GOT3 (cell line): ENCODE data around the gene MCC.
A peak's percentile ranks its signal among the peaks of the same experiment; 100 is the strongest.

ENCODE experiments used
- DNase-seq: peaks from one replicate; lab custom pipeline; 2025; ENCODE audit warnings: mixed read lengths; lab: John Stamatoyannopoulos, UW

The MCC gene

DNA sequence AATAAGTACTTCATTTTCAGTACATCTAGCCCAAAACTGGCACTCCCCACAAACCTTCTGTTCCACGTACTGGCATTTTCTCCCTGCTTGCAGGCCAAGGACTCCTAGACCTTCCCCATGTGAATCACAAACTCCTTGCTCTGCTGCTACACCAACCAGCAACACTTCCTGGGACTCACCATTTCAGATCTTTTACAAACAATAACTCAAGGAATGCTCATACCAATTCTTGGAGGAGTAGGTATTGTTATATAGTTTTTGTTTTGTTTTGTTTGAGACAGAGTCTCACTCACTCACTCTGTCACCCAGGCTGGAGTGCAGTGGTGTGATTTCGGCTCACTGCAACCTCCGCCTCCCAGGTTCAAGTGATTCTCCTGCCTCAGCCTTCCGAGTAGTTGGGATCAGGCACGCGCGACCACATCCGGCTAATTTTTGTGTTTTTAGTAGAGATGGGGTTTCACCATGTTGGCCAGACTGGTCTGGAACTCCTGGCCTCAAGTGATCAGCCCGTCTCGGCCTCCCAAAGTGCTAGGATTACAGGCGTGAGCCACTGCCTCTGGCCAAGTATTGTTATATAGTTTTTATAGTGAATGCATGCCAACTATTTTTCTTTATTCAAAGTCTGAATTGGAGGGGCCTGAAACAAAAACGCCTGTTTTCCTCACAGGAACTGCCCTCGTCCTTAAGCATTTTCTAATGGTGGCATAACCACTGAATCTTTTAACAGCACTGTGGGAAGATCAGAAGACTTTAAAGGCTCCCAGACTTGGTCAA lies 264.2 kb downstream of the MCC start:
- DNase-seq, result no peak

DNA sequence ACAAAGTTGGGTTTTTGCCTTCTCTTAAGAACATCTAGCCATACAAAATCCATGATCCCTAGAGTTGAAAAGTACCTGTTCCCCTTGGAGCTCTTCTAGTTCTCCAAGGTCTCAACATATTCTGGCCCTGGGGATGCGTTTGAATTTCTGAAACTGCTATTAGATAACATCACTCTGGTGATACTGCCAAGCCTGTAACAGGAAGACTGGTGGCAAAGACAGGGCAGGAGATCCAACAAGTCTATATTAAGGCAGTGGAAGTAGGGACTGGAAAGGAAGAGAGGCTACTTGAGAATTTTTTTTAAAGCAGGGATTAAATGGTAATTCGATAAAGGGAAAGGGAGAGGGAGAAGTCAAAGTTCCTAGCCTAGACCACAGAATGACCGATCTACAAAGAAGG lies 264.9 kb downstream of the MCC start:
- no peak for DNase-seq

DNA sequence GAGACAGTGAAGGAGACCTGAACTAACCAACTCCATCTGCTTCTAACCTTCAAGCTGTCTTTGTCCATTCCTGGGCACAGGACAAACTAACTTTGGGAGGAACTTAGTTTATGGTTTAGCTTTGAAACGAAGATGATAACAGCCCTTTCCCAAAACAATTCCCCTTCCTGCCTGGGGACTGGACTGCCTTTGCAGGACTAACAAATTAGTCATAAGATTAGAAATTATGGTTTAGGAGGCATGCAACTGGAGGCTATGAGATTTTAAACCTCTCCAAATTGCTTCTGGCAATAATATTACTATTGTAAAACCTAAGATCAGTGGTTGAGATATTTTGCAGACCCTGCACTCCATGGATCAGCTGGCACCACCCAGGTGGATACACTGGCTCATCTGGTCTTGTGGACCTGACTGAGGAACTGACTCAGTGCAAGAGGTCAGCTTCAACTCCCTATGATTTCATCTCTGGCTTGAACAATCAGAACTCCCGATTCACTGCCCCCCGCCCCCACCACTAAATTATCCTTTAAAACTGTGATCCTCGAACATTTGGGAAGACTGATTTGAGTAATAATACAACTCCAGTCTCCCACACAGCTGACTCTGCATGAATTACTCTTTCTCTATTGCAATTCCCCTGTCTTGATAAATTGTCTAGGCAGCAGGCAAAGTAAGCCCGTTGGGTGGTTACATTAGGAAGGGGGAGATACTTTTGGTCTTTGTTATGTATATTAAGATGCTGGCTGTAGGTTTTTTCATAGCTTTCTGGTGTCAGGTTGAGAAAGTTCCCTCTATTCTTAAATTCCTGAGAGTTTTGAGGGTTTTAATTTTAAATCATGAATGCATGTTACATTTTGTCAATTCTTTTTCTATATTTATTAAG lies 266.7 kb downstream of the MCC start:
- no peak for DNase-seq

DNA sequence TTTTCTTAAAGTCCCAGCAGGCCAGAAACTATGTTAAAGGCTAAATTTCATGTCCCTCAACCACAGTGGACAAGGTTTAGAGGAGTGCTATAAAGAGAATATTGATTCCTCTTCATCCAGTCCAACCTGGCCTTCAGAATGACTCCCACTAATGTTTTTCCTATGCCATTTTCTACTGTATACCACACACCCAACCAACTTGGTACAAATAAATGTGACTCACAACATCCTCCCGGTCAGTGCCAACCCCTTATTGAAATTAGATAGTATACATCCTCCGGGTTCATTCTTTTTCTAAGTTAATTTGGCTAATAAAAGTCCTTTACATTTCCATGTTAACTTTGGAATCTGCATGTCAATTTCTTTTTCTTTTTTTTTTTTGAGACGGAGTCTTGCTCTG lies 268.6 kb downstream of the MCC start:
- DNase-seq, result no peak

DNA sequence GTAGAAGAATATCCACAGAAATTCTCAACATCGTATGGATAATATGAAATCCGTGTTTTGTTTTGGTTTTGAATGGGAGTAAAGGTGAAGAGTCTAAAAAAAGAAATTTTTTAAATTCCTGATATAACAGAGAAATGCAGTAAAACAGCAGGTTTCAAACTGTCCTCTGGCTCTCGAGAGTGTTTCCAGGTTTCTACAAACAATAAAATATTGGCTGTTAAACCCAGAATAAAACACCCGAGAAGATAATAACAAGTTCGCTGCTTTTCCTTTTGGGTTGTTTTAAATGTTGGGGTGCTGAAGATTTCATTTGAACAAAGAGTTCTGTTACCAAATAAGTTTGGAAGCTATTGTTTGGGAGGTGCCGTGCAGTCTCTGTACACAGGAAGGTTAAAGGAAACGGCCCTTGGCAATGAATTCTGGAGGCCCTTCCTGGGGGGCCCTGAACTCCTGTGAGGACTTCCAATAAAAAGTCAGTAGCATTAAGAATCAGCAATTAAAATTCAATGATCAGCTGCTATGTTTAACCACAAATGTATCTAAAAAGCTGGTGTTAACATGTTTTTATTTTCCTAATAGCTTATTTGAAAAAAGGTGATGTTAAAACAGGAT lies 269.2 kb downstream of the MCC start:
- no peak for DNase-seq

DNA sequence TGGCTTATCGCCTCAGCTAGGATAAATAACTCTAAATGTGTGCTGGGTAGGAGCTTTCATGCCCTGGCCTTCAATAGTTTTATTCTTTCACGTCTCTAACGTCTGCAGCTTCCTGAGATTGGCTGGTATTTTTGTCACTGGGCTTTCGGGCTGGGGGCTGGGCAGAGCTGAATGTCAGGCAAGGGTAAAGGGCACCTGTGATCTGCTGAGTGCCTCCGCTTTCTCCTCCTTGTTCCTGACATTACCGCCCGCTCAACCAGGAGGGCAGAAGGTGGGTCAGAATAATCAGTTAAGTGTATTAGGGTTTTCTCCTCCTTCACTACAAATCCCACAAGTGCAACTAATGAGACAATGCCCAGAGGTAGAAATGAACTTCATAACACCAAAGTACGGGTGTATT lies 270.1 kb downstream of the MCC start:
- no peak for DNase-seq

DNA sequence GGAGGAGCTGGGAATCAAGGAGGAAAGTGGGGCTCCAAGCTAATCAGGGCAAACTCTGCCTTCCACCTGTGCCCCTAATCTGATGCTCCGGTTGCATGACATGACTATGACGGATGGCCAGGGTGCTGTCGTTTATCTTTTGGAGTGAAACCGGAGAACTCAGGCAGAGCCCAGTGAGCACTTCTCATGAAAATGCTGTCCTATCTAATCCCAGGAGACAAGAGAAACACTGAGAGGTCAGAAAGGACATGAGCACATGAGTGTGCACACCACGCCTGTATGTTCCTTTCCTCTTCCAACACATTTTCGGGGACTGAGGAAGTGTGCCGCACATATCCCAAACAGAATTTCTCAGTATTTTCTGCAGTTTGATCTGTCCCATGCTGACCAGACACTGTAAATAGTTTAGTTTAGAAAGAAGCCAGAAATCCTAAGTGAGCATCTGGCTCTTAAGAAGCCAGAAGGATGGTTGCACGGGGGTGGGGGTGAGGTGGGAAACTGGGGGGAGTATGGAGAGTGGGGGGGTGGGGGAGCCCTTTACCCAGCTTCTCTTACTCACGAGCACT lies 270.6 kb downstream of the MCC start:
- DNase-seq, result no peak

DNA sequence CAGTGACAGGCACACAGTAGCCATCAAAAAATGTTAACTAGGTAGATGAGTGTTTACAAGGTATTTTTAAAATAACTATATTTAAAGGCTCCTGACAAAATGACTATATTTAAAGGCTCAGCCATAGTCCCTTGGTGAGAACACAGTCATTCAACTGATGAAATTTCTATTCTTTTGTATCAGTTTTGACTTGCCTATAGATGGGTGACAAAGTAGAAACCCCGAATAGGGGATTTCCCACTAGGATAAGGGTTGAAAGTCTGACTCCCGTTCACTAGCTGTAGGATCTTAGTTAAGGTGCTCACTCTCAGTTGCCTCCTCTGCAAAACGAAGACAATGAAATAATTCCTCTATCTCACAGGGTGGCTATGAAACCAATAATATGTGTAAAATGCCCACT lies 271.7 kb downstream of the MCC start:
- DNase-seq, result no peak

DNA sequence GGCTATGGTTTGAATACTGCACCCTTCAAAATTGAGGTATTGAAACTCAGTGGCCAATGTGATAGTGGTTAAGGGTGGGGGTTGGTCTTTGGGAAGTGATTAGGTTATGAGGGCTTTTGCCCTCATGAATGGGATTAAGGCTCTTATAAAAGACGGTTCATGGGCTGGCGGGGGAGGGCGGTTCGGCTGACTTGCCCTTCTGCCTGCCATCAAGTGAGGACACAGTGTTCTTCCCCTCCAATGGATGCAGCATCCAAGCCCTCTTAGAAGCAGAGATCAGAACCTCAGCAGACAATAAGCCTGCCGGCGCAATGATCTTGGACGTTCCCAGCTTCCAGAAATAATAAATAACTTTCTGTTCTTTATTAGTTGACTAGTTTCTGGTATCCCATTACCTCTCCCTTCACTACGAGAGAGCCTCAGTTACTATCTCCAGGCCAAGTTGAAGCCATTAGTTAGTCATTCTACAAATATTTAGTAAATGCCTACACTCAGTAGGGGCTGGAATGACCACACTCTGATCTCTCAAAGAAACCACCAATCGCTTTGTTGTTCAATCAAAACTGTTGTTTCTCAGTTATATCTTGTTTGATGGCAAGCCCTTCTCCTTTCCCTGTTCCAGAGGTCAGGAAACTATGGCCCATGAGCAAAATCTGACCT lies 272.7 kb downstream of the MCC start:
- no peak for DNase-seq

DNA sequence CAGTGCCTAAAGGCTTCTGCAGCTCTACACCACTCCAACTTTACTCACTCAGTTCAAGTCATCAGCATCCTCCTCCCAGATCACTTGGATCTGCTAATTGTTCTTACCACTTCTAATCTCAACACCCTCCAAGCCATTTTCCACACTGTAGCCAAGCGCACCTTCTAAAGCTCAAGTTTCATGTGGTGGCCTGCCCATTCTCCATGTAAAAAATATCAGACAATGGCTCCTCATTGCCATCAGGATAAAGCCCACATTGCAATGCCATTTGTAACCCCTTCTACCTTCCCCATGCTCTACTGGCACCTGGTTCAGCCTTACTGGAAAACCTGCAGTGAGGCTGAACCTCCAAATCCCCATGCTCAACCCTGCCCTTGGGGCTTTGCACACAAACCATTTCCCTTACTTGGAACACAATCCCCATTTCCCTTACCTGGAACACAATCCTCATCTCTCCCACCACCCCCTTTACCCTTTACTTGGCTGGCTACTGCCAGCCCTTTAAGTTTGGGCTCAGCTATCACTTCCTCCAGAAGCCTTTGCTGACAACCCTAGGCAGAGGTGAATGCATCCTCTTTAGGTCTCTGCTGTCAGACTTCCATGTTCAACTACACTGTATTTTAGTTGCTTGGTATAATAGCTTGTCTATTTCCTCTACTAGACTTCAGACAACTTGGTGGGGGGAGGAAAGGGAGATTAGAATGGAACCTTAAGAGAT lies 273.5 kb downstream of the MCC start:
- DNase-seq, result no peak

DNA sequence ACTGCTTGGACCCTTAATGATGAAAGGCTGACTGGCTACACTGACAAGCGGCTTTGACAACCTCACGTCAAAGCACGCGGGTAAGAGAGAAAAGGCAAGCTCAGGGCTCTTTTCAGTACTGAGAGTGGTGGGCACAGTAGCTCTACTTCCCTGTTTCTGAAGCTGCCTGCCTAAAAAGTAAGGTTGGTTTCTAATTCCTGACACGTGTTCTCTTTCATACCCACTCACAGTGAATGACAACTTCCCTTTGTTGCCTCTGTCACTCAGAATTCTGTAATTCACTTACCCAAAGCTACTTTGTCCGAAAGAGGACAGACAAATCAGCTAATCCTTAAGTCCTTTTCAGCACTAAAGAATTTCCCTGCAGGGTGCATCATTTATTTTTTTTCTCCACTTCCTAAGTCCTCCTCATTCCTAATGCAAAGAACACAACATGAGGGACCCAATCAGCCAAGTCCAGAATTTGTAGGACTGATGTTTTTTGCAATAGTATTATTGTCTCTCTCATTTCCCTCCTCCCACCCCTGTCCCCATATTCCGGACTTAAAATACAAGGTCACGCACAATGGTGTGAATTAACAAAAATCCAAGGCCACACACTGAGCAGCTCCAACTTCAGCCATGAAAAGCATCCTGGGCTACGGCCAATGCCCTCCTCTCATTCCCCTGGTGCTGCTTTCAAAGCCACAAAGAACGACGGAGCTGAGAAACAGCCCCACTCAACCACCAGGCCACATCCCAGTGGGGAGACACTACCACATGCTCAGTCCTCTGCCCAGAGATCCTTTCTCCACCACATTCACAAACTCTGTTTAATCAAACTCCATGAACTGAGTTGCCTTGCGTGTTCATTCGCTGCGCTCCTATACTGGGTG lies 274.5 kb downstream of the MCC start:
- DNase-seq, result no peak

DNA sequence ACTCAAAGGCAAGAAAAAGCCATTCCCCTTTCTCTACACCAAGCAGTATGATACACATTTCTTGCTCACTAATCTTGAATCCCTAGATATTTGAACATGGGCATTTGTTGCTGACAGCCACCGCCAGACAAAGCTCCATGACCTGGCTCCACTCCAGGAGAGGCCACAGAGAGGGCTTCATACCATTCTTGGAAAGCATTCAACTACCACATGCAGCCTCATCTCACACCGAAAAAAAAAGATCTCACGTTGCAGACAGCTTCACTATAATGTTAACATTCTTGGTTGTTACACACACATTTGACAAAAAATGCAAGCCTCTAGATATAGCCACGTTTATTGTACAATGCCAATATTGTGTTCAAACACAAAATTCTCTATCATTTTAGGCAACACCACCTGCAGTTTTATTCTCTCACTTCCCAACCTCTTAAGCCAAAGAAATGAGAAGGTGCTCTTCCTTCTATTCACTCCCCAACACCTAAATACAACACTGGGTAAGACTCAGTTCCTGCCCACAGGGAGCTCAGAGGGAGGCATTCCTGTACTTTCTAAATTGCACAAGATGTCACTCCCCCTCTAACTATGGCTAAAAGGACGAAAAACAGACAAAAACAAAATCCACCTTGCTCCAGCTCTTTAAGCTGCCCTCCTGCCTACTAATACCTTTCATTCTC lies 275.9 kb downstream of the MCC start:
- no peak for DNase-seq

DNA sequence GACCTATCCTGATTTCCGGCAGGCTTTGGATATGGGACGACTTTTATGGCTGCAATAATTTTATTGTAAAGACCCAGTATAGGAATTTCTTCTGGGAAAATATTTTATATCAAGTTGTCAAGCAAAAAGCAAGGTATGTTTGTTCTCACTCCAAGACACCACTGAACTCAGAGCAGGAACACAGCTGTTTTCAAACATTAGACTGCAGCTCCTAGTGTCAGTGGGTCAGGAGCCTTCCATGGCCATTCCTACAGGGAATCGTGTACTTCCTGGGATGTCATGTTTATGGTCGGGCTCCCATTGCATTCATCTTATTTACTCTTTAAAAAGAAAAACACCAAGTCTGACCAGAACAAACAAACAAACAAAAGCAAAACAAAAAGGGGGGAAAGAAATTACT lies 278.8 kb downstream of the MCC start:
- no peak for DNase-seq

DNA sequence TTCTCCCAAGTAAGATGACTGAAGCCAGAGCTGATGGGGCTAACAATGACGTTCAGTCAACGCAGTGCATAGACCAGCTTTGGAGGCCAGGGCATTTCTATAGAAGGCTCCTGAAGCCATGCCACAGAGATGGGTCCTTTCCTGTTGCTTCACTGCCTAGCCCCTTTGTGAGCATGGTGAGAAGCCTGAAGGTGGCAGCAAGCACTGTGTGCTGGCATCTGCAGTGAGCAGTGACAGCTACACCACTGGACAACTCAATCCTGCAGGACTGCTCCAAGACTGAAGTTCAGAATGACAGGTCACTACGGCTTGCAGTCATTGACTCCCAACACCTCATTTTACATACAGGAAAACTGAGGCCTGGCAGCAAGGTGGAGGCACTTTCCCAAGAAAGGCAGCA lies 282.4 kb downstream of the MCC start:
- no peak for DNase-seq

DNA sequence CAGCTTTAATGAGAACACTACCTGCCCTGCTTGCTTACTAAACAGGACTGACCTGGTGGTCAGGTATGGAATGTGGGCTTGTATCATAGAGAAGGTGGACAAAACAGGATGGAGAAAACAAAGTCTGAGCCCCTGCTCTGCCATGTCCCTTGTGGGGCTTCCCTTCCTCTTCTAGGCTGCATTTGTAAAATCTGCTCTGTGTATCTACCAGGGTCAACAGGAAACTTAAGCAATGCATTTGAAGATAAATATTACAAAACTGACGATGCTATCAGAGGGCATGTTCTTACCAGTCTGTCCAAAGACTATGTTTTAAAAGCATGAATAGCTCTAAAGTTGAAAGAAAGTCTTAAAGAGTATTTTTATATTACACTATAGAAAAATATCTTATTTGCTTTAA lies 282.9 kb downstream of the MCC start:
- no peak for DNase-seq

DNA sequence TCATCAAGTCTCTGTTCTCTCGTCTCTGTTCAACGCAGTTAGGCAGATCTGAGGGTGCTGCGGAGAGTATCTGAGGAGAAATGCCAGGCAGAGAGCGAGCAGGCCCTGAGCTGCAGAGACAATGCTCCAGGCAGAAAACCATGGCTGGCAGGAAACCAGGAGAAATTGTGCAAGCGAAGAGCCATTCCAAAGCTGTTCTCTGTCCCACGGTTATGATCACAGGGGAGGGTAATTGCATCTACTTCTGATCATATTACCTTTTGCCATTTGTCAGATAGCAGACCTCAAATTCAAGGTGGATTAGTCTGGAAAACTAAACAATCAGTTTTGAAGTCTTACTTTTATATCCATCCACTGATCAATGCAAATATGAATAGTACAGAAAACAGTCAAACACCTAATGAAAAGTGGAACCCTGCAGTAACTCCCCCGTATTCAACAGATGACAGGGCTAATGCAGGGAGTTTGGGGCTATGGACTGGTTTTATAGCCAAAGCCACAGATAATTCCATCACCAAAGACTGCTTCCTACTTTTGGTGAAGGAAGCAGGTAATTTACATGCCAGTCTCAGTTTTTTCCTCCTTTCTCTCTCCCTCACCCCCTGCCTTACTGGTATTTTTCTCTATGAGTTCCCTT lies 283.6 kb downstream of the MCC start:
- DNase-seq, result peak; percentile 13

DNA sequence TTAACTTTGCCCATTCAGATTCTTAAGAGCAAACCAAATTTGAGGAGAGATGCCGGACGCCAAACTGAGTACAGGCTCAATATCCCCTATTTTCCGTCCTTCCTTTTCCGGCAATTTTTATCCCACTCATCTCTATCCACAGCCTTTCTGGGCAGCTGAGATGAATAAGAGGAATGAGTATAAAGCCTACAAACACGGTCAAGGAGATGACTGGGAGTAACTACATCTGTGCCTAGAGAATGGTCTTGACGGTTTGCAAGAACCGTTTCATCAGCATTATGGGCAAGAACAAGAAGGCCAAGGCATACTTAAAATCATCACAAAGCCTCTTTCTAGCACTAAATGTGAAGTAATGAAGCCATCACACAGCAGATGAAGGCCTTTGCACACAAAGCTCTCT lies 284.3 kb downstream of the MCC start:
- no peak for DNase-seq

DNA sequence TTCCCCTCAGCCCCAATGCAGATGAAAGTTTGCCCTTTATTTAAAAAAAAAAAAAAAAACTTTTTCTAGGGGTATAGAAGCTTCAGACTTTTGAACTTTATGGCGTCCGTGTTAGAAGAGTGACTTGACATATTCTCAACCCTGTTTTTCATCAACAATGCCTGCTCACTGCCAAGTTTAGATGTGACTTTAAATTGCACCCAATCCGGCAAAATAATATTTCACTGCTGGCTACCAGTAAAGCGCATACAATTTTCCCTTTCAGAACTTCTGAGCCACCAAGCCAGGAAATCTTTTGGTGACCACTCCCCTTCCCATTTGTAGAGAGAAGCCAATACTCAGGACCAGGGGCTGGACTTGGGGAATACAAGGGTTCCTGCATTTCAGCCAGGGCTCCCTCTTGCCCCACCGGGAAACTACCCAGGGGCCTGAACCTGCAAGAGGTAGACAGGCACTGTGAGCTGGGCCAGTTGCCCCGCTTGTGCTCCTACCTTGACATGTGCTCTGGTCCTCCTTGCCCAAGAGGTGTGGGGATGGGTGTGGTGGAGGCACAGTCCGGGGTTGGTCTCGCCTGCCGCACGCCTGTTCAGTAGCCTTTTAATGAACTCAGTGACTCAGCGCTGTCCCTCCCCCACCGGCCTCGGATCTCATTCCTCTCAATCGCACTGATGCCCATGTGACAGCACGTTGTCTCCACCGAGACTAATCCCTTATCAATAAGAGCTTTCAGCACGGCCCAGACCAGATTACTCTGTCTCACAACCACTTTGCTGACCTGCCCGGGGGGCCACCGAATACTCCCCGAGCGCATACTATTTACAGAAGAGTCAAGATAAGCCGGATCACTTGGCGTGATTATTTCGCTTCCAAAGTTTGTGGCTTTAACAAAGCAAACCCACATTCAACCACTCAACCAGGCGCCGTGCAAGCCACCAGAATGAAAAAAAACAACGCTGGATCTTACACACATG lies 285.2 kb downstream of the MCC start:
- DNase-seq, result peak; percentile 5
